ENCODE measurements around the gene GFER. TPM values are rescaled to one million over a fixed set of nuclear protein-coding genes. Genes with fewer than 3 reads are reported as not detected.

The GFER gene
- total and polyA plus RNA-seq, 9 of the 15 experiments (the other 6 are each of a cell fraction or from before 2014, with no cell fraction given): 4.3 to 53.7 (median 19.8) TPM

DNA sequence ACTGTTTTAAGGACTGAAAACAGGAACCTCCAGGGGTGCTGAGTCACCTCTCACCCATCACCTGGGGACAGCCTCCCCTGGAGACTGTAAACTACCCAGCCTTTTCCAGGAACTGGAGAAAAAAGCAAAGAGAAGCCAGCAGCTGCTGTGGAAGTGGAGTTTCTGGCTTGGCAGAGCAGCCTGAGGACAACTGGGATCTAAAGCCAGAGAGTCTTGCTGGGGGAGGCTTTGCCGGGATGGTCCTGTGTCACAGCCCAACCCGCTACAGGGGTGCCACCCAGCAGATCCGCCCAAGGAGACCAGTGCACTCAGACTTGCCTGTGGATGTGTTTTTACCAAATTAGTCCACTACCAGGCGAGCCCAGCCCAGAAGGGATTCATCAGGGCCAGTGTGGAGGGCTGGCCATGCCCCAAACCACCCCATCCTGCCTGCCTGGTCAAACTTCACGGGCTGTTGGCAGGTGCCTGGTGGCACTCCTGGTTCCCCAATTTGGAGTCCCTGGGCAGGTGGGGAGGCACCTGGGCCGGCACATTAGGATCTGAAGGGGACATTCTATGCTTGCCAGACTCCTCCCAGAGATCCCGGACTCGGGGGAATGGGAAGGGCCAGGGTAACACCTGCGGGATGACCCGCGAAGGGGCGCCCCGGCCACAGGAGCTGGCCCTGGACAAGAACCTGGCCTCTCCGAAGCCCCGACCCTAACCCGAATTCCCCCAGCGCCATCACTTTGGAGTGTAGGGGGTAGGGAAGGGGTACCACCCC, 41.8 kb upstream of the GFER start (continued):
- TF ChIP-seq ZFPM2 (CRISPR knock-in tag; IDR thresholded peaks at IDR 0.05) (no peak), ZBTB33 (CRISPR knock-in tag; IDR thresholded peaks at IDR 0.05) (no peak), IRF9 (tag; IDR thresholded peaks at IDR 0.05) (no peak), ZNF239 (CRISPR knock-in tag; IDR thresholded peaks at IDR 0.05) (no peak), RUNX1 (IDR thresholded peaks at IDR 0.05; ENCODE audit: low read depth) (no peak), ZNF212 (CRISPR knock-in tag; IDR thresholded peaks at IDR 0.05) (no peak), KDM4B (IDR thresholded peaks at IDR 0.05; ENCODE audit: borderline replicate concordance in 2 of 2, low read depth in 1 of 2) (no peak), ZNF253 (CRISPR knock-in tag; conservative IDR thresholded peaks at IDR 0.05) (no peak), TFE3 (CRISPR knock-in tag; IDR thresholded peaks at IDR 0.05) (no peak), ZKSCAN3 (CRISPR knock-in tag; IDR thresholded peaks at IDR 0.05) (no peak), RCOR1 (IDR thresholded peaks at IDR 0.05; ENCODE audit: borderline replicate concordance in 1 of 2, low read depth in 2 of 2, low read length in 2 of 2) (peak in 1 of 2 experiments; percentile 85; a peak in 2 of 4 replicates), XRCC4 (IDR thresholded peaks at IDR 0.05; ENCODE audit: extremely low read depth, insufficient read depth, insufficient read length) (no peak)
- TF ChIP-seq, protein P1, sequence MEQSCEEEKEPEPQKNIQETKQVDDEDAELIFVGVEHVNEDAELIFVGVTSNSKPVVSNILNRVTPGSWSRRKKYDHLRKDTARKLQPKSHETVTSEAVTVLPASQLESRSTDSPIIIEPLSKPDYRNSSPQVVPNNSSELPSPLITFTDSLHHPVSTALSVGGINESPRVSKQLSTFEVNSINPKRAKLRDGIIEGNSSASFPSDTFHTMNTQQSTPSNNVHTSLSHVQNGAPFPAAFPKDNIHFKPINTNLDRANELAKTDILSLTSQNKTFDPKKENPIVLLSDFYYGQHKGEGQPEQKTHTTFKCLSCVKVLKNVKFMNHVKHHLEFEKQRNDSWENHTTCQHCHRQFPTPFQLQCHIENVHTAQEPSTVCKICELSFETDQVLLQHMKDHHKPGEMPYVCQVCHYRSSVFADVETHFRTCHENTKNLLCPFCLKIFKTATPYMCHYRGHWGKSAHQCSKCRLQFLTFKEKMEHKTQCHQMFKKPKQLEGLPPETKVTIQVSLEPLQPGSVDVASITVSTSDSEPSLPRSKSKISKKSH (CRISPR knock-in tag; IDR thresholded peaks at IDR 0.05): no peak
- TF ChIP-seq, protein P2, sequence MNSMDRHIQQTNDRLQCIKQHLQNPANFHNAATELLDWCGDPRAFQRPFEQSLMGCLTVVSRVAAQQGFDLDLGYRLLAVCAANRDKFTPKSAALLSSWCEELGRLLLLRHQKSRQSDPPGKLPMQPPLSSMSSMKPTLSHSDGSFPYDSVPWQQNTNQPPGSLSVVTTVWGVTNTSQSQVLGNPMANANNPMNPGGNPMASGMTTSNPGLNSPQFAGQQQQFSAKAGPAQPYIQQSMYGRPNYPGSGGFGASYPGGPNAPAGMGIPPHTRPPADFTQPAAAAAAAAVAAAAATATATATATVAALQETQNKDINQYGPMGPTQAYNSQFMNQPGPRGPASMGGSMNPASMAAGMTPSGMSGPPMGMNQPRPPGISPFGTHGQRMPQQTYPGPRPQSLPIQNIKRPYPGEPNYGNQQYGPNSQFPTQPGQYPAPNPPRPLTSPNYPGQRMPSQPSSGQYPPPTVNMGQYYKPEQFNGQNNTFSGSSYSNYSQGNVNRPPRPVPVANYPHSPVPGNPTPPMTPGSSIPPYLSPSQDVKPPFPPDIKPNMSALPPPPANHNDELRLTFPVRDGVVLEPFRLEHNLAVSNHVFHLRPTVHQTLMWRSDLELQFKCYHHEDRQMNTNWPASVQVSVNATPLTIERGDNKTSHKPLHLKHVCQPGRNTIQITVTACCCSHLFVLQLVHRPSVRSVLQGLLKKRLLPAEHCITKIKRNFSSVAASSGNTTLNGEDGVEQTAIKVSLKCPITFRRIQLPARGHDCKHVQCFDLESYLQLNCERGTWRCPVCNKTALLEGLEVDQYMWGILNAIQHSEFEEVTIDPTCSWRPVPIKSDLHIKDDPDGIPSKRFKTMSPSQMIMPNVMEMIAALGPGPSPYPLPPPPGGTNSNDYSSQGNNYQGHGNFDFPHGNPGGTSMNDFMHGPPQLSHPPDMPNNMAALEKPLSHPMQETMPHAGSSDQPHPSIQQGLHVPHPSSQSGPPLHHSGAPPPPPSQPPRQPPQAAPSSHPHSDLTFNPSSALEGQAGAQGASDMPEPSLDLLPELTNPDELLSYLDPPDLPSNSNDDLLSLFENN (IDR thresholded peaks at IDR 0.05; ENCODE audit: low read depth in 2 of 2, low read length in 2 of 2): no peak
- TF ChIP-seq, protein P3, sequence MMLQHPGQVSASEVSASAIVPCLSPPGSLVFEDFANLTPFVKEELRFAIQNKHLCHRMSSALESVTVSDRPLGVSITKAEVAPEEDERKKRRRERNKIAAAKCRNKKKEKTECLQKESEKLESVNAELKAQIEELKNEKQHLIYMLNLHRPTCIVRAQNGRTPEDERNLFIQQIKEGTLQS (IDR thresholded peaks at IDR 0.05): peak; percentile 62; the same call in 1 of the 2 replicates
- TF ChIP-seq, protein P3 (CRISPR knock-in tag; conservative IDR thresholded peaks at IDR 0.05): peak; percentile 32; the same call in 1 of the 2 replicates
